GM18951 (cell line): Measurements from ENCODE around the gene MAPKAP1.

Experiments used
- POLR2A ChIP-seq: IDR thresholded peaks from 4 replicates; pipeline ENCODE4 v1.6.1; 2011; ENCODE audit warnings: mild to moderate bottlenecking; ENCODE audit not compliant: insufficient read length, insufficient read depth; ENCODE audit errors: extremely low read depth
- in situ Hi-C: fragments of 300-500 bp; cut with MboI; formaldehyde crosslinking; loops from one replicate; pipeline ENCODE4 v1.12.0; 2022; ENCODE audit warnings: low sequenced_read_pairs, mixed read lengths, inconsistent platforms; ENCODE audit not compliant: unreplicated experiment

MAPKAP1 gene

DNA sequence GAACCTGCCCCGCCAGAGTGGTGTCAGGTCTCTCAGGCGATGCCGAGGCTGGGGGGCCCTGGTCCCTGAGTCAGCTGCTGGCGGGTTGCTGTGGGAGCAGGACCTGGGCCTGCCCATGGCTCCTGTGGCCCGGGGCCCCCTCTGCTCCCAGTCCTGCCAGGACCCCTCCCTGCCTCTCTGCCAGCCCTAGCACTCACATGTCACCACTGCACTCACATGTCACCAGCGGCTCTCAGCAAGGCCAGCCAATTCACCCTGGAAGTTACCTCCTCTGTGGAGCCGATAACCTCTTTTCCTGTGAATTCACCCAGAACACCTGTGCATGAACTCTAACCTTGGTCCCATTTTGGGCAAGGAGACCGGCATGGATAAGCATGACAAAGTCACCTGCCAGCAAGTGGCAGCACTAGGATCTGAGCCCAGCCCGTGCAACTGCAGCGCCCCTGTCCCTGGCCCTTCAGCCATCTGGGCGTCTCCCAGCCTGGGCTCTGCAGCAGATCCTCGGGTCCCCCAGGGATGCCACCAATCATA, 275.2 kb downstream of the MAPKAP1 start:
- TF ChIP-seq POLR2A: no peak
- in situ Hi-C loops: no loop called here

DNA sequence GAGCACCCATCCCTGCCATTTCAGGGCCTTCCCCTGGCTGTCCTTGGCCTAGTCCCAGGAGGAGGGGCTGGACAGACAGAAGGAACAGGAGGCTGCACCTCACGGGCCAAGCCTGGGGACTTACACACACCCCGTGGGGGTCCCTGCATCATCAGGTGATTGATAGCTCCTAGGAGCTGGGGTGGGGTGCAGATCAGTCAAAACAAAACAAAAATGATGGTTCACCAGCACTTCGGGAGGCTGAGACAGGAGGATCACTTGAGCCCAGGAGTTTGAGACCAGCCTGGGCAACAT, 276.0 kb downstream of the MAPKAP1 start:
- in situ Hi-C loops: no loop called here

DNA sequence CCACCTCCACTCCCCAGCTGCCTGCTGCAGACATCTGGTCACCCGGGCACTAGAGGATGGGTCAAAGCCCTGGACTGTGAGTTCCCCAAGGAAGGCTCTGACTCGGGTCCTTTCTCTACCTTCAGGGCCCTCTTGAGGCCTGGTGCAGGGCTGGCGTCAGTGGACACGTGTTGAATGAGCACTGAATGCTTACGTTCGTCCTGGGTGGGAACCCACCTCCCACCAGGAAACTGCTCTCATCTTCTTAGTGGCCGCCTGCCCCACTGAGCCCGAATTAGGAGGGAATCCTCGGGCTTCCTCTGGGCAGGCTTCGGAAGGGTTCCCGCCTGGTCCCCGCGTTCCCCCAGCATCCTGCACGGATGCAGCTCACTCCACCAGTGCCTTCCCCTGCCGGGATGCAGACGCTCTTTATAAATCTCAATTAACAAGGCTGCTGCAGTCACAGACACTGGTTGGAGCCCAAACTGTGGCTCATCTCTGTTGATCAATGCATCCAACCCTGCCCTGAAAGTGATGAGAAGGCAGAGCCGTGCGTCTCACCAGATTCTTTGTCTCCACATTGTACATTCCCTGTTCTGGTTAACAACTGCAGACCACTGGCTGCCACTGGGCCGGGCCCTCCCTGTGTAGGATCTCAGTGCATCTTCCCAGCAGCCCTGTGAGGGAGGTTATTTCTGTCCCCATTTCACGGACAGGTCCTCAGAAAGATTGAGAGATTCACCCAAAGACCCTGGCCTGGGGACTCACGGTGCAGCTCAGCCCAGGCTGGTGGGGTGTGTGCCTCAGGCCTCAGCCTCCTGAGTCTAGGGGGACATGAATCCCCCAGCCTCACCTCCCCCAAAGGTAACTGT, 276.6 kb downstream of the MAPKAP1 start:
- no peak for TF ChIP-seq POLR2A
- in situ Hi-C loops: no loop called here

More for the DNA sequence above, 276.0 kb downstream of the MAPKAP1 start:
- TF ChIP-seq POLR2A: no peak

DNA sequence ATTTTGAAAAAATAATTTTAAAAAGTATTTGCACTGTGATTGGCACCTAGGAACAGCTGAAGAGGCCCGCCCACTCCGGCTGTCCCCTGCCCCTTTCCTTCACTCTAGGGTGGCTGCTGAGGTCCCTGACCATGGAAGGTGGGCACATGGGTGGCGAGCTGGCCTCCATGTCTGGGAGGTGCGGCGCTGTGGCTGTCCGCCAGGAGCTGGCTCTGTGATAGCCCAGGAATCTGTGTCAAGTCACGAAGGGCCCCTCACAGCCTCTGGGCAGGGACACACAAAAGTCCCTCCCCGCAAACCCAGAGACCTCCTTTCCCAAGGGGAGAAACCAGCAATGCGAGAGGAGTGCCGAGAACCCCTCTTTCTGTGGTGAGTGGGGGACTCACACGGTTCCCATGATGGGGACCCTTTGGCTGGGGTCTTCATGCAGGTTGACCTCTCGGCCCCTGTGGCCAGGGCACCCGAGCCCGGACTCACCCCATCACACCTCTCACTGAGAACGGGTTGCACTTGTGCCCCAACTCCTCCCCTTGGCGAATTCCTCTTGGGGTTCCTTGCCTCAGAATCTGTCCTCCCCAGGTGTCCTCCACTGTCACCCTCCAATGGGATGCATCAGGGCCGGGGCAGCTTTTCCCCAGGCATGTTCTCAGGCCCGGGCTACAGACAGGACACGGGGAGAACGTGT, 277.4 kb downstream of the MAPKAP1 start:
- TF ChIP-seq POLR2A: no peak
- in situ Hi-C loops: no loop called here

DNA sequence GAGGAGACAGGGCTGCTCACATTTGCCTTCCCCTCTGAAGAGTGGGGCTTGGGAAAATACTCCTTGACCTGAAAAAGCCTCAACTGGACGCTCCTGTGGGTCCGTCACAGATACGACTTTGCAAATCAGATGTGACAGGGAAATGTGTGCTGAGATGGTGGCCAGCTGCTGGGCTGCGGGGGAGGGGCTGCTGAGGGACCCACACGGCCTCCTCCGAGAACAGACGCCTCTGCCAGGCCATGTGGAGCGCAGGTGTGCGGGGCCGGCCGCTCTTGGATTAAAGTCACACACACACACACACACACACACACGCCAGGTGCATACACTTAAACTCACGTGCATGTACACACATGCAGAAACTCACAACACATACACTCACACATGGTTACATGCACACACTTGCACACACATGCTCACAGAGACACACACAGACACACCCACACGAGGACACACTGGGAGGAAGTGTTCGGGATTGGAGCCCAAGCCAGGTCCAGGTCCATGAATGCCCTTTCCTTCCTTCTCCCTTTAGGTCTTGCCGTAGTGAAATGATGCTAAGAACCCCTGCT, 278.0 kb downstream of the MAPKAP1 start:
- in situ Hi-C loops: no loop called here
- no peak for TF ChIP-seq POLR2A

DNA sequence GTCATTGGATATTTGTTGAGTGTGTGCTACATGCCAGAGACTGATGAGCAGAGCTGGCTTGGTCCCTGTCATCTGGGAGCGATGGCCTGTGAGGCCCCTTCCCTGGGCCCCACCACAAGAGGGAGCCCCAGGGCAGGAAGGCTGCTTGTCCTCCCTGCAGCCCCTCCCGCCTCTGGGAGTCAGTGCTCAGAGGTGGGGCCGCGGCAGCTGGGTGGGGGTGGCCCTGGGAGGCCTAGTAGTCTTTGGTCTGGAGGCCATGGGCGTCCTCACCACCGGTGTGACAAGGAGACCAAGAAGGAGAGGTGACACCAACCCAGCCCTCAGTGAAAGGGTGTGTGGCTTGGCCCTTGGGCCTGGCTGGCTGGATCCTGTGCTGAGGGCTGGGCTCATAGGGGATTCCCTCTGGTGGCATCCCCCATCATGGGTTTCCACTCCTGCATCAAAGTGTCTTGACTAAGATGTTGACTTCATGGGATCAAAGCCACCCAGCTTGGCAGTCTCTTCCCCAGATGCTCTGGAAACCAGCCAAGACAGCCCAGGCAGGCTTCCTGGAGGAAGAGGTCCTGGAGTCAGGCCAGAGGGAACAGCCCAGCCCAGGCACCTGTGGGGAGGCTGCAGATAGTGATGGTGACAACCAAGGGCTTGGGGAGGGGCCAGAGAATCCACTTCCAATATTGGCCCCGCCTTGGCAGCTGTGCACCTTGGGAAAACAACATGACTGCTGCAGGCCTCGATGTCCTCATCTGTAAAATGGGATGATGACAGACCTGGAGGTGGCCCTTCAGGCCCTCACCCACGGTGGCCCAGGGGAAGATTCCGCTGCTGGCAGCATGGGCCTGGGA, 278.7 kb downstream of the MAPKAP1 start:
- in situ Hi-C loops: no loop called here
- no peak for TF ChIP-seq POLR2A

DNA sequence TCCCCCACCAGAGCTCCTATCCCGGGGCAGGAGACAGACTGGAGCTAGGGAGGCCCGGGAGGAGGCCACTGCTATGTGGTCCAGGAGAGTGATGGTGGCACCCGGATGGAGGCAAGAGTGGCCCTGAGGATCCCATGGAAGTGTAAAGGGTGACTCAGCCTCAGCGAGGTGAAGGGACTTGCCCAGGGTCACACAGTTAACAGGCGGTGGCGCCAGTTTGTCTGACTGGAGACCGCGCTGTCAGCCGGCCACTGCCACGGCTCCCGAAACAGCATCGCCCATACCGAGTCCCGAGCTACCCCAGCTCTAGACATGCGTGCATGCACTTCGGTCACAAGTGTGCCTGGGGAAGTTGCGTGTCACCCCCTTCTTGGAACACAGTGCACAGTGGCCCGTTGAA, 279.5 kb downstream of the MAPKAP1 start:
- no peak for TF ChIP-seq POLR2A
- in situ Hi-C loops: no loop called here

DNA sequence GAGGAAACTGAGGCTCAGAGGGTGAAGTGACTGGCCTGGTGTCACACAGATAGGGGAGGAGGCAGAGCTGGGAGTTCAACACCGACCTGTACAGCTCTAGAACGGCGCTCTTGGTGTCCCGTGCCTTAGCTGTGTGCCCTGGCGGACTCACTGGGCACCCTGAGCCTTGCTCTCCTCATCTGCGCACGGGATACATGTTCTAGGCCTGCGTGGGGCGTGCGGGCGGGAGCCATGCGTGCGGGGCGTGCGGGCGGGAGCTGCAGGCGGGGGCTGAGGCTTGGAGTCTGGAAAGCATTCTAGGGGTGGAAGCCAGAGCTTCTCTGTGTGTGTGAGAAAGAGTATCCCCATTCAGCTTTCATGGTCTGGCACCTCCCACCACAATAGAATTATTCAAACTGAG, 280.1 kb downstream of the MAPKAP1 start:
- no peak for TF ChIP-seq POLR2A
- in situ Hi-C loops: no loop called here

DNA sequence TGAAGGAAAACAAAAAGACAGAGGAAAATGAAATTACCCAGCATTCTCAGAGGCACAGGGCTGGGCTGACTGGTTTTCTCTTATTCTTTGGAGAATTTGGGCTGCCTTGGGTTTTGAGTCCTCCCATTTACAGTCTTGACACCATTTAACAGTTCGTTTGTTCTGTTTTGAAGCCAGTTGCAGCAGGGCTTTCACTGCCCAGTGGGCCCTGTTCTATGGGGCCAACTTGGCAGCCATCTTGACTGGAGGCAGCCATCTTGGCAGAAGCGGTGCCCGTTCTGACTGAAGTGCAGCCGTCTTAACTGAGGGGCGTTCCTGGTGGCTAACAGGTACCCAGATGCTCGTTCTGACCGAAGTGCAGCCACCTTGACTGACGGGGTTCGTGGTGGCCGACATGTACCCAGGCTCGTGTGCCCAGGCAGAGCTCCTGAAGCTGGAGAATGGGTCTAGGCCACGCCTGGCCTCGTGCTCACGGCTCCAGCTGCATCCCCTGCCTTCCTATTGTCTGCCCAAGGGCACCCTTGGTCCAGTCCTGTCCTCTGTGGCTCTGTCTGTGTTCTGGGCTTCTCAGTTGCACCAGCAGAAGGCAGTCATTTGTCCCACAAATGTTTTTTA, 281.0 kb downstream of the MAPKAP1 start:
- no peak for TF ChIP-seq POLR2A
- in situ Hi-C loops: no loop called here

DNA sequence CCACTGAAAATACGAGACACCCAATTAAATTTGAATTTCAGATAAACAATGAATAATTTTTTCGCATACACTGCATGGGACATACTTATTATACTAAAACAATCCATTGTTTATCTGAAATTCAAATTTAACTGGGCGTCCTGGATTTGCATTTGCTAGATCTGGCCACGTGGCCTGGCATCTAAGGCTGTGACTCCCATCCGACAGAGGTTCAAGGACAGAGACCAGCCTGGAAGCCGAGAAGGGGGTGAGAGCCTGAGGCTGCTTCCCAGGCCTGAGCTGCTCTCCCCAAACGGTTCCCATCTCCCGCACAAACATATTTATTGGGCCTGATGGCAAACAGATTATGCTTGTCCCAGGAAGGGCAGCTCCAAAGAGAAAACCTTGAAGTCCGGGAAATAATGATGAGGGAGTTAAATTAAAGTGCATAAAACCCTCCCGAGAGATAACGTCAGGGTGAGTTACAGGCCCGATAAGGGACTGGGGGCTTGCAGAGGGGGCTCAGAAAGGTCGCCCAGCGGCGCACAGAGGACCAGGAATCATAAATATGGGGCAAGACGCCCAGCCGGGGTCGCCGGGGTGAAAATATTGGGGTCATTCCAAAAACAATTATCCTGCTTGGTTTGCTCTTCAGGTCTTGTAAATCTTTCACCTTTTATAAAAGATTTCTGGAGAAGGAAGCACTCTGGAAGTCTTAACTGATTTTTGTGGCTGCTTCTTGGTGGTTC, 281.7 kb downstream of the MAPKAP1 start:
- in situ Hi-C loops: no loop called here
- no peak for TF ChIP-seq POLR2A

DNA sequence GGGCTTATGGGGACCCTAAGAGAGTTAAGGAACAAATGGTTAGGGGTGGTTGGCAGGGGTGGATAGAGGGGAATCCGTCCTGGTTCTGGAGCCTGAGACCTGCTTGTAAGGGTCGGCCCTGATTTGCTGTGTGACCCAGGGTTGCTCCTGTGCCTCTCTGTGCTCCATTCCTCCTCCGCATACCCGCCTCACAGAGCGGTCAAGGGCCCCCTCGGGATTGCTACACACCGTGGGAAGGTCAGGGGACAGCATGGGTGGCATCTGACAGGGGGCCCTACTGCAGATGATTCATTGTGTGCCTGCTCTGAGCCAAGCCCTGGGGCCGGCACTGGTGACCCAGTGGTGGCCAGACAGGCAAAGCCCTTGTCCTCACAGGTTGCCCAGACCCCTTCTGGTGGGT, 283.0 kb downstream of the MAPKAP1 start:
- in situ Hi-C loops: no loop called here

DNA sequence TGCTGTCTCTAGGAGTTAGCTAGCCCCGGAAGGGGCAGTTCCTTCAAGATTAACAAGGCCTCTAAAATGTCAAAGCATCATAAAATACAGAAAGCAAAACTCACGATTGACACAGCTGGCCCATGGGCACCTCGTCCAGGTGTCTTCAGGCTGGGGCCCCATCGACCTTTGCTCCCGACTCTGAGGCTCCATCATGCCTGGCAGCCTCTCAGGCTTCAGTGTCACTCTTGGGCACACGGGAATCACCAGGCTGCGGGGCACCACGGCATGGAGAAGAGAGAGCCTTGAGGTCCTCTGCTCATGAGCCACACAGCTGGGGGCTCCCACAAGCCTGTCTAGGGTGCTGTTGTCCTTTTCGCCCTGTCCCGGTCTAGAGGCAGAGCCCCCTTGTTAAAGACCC, 284.2 kb downstream of the MAPKAP1 start:
- in situ Hi-C loops: no loop called here
- TF ChIP-seq POLR2A: no peak

More for the DNA sequence above, 283.0 kb downstream of the MAPKAP1 start:
- TF ChIP-seq POLR2A: no peak

DNA sequence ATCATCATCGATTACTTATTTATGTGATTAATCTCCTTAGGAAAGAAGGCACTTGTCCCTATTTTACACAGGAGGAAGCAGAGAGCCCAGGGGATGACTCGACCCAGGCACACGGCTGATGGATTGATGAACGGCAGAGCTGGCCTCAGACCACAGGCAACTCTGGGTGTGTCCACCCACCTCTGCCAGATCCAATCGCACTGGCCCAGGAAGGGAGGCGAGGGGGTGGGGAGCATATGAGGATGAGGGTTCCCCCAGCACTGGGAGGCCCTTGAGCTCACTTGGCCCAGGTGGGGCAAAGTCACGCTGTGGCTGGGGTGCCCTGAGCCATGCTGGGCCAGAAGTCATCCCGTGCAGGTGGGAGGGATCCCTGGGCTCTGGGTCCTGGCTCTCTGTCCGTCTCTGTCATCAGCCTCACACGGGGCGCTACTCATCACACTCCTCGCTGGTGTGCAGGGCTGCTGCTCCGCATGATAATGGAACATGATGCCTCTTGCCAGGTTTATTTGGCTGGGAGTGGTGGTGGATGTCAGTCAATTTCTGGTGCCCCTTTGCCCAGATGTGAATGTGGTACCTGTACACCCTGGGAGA, 285.3 kb downstream of the MAPKAP1 start:
- no peak for TF ChIP-seq POLR2A
- in situ Hi-C loops: no loop called here
